22Rv1 (cell line): ENCODE measurements around the gene PODN.

ENCODE experiments used
- H3K27ac ChIP-seq: fragments of 450-650 bp; 2 replicates; pipeline ENCODE4 v1.5.1; 2017
- ZFX ChIP-seq: fragments of 450-650 bp; IDR thresholded peaks from 2 replicates; pipeline ENCODE4 v1.6.1; 2017; ENCODE audit warnings: antibody characterized with exemption, borderline replicate concordance
- TF ChIP-seq, protein P1 (sequence below): fragments of 450-650 bp; IDR thresholded peaks from 2 replicates; pipeline ENCODE4 v1.5.1; 2017; ENCODE audit warnings: mild to moderate bottlenecking

The PODN gene

GRCh38 chr1:53091841-53092645 lies 30.0 kb downstream of the PODN start:
- no peak overlapping the region for H3K27ac ChIP-seq
- TF ChIP-seq ZFX: no peak
- TF ChIP-seq, protein P1, sequence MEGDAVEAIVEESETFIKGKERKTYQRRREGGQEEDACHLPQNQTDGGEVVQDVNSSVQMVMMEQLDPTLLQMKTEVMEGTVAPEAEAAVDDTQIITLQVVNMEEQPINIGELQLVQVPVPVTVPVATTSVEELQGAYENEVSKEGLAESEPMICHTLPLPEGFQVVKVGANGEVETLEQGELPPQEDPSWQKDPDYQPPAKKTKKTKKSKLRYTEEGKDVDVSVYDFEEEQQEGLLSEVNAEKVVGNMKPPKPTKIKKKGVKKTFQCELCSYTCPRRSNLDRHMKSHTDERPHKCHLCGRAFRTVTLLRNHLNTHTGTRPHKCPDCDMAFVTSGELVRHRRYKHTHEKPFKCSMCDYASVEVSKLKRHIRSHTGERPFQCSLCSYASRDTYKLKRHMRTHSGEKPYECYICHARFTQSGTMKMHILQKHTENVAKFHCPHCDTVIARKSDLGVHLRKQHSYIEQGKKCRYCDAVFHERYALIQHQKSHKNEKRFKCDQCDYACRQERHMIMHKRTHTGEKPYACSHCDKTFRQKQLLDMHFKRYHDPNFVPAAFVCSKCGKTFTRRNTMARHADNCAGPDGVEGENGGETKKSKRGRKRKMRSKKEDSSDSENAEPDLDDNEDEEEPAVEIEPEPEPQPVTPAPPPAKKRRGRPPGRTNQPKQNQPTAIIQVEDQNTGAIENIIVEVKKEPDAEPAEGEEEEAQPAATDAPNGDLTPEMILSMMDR: no peak

GRCh38 chr1:53092659-53093450 lies 30.8 kb downstream of the PODN start:
- TF ChIP-seq, protein P1: no peak
- TF ChIP-seq ZFX: no peak
- no peak overlapping the region for H3K27ac ChIP-seq

DNA sequence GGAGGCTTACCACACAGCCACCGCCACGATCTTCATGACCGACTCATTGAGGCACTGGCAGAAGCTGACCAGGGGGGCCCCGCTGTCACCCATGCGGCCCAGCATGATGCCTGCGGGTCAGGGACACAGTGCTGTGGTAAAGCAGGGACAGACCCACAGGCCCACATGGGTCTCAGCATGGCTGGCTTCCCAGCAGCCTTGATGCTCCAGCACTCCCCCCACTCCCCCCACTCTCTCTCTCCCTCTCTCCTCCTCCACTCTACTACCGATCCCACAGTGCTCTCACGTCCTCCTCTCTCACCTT lies 31.4 kb downstream of the PODN start:
- no peak overlapping the region for H3K27ac ChIP-seq
- no peak for TF ChIP-seq ZFX
- TF ChIP-seq, protein P1: no peak

GRCh38 chr1:53093778-53094532 lies 31.9 kb downstream of the PODN start:
- no peak overlapping the region for H3K27ac ChIP-seq
- TF ChIP-seq, protein P1: no peak
- no peak for TF ChIP-seq ZFX

DNA sequence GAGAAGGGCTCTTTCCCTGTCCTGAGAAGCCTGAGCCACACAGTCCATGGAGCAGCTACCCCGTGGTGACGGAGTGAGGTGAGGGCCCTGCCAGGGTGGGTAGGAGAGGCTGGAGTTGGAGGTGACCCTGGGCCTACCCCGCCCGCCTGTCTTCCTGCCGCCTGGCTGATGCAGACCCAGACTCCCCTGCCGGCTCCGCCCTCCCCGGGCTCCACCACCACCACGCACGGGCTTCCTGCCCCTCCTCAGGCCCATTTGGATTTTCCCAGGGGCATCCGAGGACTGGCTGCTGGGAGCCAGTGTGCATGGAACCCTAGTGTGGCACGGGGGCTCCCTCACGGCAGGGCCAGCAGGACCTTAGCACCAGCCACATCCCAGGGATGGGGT lies 32.5 kb downstream of the PODN start:
- TF ChIP-seq ZFX: no peak
- TF ChIP-seq, protein P1: no peak
- no peak overlapping the region for H3K27ac ChIP-seq

GRCh38 chr1:53104289-53104913 lies 42.4 kb downstream of the PODN start:
- TF ChIP-seq ZFX: no peak
- TF ChIP-seq, protein P1: no peak
- H3K27ac ChIP-seq: no peak overlapping the region
